Upper lobe of left lung (tissue), 4 donors: Measurements from ENCODE around the gene TTLL5.
"Not testable (repeated sequence)": the region's sequence is repeated elsewhere in the genome, so short reads cannot be mapped to it uniquely, and the experiment has no call there.

Experiments
- EP300 ChIP-seq, 4 donors: sonication (generic); formaldehyde crosslinking; IDR thresholded peaks; one replicate each; pipeline ENCODE4 v1.5.1; 2017; ENCODE audit warnings: antibody characterized with exemption in 4 of 4, control low read depth in 2 of 4
- POLR2A ChIP-seq, 4 donors: fragments of 450-650 bp; IDR thresholded peaks; one replicate each; pipeline ENCODE4 v1.5.1; 2016 to 2017; ENCODE audit warnings: antibody characterized with exemption in 4 of 4, mild to moderate bottlenecking in 2 of 4
- POLR2AphosphoS5 ChIP-seq, 2 donors: sonication (generic); formaldehyde crosslinking; IDR thresholded peaks; one replicate each; pipeline ENCODE4 v1.5.1; 2017; ENCODE audit warnings: antibody characterized with exemption in 2 of 2
- TF ChIP-seq, protein P1 (sequence below), 6 experiments: fragments of 450-650 bp in 4 of 6; fragments of 200-600 bp in 2 of 6; sonication (generic) in 2 of 6; IDR thresholded peaks; one replicate each; pipeline ENCODE4 v1.5.1; 2016 to 2019; ENCODE audit warnings: antibody characterized with exemption in 6 of 6

DNA sequence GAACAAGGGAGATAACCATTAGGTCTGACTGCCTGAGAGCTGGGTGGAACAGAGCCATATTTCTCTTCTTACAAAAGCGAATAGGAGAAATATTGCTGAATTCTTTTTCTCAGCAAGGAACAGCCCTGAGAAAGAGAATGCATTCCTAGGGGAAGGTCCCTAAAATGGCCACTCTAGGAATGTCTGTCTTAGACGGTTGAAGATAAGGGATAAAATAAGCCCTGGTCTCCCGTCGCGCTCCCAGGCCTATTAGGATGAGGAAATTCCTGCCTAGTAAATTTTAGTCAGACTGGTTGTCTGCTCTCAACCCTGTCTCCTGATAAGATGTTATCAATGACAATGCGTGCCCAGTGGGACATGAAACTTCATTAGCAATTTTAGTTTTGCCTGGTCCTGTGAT is 34.0 kb downstream of the TTLL5 start:
- TF ChIP-seq EP300, POLR2AphosphoS5, POLR2A (IDR thresholded peaks at IDR 0.05): not testable (repeated sequence)
- TF ChIP-seq, protein P1, sequence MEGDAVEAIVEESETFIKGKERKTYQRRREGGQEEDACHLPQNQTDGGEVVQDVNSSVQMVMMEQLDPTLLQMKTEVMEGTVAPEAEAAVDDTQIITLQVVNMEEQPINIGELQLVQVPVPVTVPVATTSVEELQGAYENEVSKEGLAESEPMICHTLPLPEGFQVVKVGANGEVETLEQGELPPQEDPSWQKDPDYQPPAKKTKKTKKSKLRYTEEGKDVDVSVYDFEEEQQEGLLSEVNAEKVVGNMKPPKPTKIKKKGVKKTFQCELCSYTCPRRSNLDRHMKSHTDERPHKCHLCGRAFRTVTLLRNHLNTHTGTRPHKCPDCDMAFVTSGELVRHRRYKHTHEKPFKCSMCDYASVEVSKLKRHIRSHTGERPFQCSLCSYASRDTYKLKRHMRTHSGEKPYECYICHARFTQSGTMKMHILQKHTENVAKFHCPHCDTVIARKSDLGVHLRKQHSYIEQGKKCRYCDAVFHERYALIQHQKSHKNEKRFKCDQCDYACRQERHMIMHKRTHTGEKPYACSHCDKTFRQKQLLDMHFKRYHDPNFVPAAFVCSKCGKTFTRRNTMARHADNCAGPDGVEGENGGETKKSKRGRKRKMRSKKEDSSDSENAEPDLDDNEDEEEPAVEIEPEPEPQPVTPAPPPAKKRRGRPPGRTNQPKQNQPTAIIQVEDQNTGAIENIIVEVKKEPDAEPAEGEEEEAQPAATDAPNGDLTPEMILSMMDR (IDR thresholded peaks at IDR 0.05) = not testable (repeated sequence)
